Measurements from ENCODE around the gene ADARB1. TPM values are rescaled to one million over a fixed set of nuclear protein-coding genes. Genes with fewer than 3 reads are reported as not detected.
A peak's percentile ranks its signal among the peaks of the same experiment; 100 is the strongest.
"Not testable (repeated sequence)": the region's sequence is repeated elsewhere in the genome, so short reads cannot be mapped to it uniquely, and the experiment has no call there.

The ADARB1 gene
- polyA plus RNA-seq, 1 of the 3 experiments (the other 2 are of a cell fraction) = 7.8 TPM

GRCh38 chr21:45138199-45139002, 64.0 kb downstream of the ADARB1 start:
- no peak overlapping the region for H3K27ac ChIP-seq (ENCODE audit: low read depth in 2 of 2, low read length in 1 of 2)
- H3K4me1 ChIP-seq (ENCODE audit: control insufficient read depth in 1 of 2, insufficient read depth in 2 of 2, low read depth in 1 of 2, low read length in 1 of 2) = peaks cover 6 to 9% of the 10 kb centered on the region in 2 experiments; a peak in 3 of 4 replicates
- peaks cover 4% of the 10 kb centered on the region for H3F3A ChIP-seq (replicated peaks; ENCODE audit: insufficient read depth)
- H3K4me3 ChIP-seq (ENCODE audit: low read depth in 2 of 2, low read length in 1 of 2) = no peak overlapping the region
- H3K79me2 ChIP-seq (ENCODE audit: insufficient read depth) = no peaks in the 10 kb centered on the region
- peak; percentile 80 for DNase-seq
- H2AFZ ChIP-seq (ENCODE audit: low read depth) = no peak overlapping the region
- H3K27me3 ChIP-seq (ENCODE audit: insufficient read depth) = no peaks in the 10 kb centered on the region
- H3K9ac ChIP-seq = no peak overlapping the region
- no peaks in the 10 kb centered on the region for H3K36me3 ChIP-seq (replicated peaks in 1 of 2; ENCODE audit: control insufficient read depth in 1 of 2, insufficient read depth in 2 of 2, low read length in 1 of 2)
- no peaks in the 10 kb centered on the region for H3K9me2 ChIP-seq
- TF ChIP-seq POLR2AphosphoS5 (IDR thresholded peaks at IDR 0.05; ENCODE audit: low read depth, low read length) (no peak), REST (IDR thresholded peaks at IDR 0.05; ENCODE audit: low read depth, low read length) (no peak), SMC3 (IDR thresholded peaks at IDR 0.05; ENCODE audit: low read depth, low read length) (0 out of 2 replicates have a peak, but pooled peaks have one; percentile 7), RAD21 (IDR thresholded peaks at IDR 0.05; ENCODE audit: low read length) (0 out of 2 replicates have a peak, but pooled peaks have one; percentile 6), JUND (IDR thresholded peaks at IDR 0.05) (no peak), IRF3 (IDR thresholded peaks at IDR 0.05; ENCODE audit: low read depth, low read length) (no peak), ELF1 (IDR thresholded peaks at IDR 0.05) (no peak), CTCF (IDR thresholded peaks at IDR 0.05) (peak; percentile 87), MAX (IDR thresholded peaks at IDR 0.05; ENCODE audit: low read depth) (peak; percentile 46; the same call in 1 of the 2 replicates), PBX3 (IDR thresholded peaks at IDR 0.05) (no peak), SIN3A (IDR thresholded peaks at IDR 0.05; ENCODE audit: borderline replicate concordance, low read depth, low read length) (no peak)
- H3K4me2 ChIP-seq = no peak overlapping the region
- ChIA-PET CTCF (interaction anchor here (0.6 to 8.8 kb wide), 83 partner anchors 10 to 693 kb away, joined by 3 to 357 read pairs (median 5); partner anchors contain the start of genes ADARB1, POFUT2, PTTG1IP and SLX9), POLR2A (interaction anchor here (0.8 kb wide), 1 partner anchor 154 kb away, joined by 4 read pairs; no protein-coding TSS in a partner anchor)
- 68% methylated on average over 12 of the region's 12 CpGs for WGBS (ENCODE audit: low lambda C conversion rate)
- H3K9me3 ChIP-seq = no peaks in the 10 kb centered on the region
- no peaks in the 10 kb centered on the region for H4K20me1 ChIP-seq (ENCODE audit: insufficient read depth)

GRCh38 chr21:45139003-45139360, 64.6 kb downstream of the ADARB1 start:
- POLR2A ChIA-PET, H3K9ac ChIP-seq: not testable (repeated sequence)

More at GRCh38 chr21:45139003-45139360, 64.6 kb downstream of the ADARB1 start:
- H3K79me2 ChIP-seq (ENCODE audit: insufficient read depth); H3K27me3 ChIP-seq (ENCODE audit: insufficient read depth); H3K4me1 ChIP-seq (ENCODE audit: control insufficient read depth in 1 of 2, insufficient read depth in 2 of 2, low read depth in 1 of 2, low read length in 1 of 2); H3K36me3 ChIP-seq (replicated peaks in 1 of 2; ENCODE audit: control insufficient read depth in 1 of 2, insufficient read depth in 2 of 2, low read length in 1 of 2); H3K4me3 ChIP-seq (ENCODE audit: low read depth in 2 of 2, low read length in 1 of 2); H3K4me2 ChIP-seq; H2AFZ ChIP-seq (ENCODE audit: low read depth); H3K9me2 ChIP-seq; DNase-seq; H3F3A ChIP-seq (replicated peaks; ENCODE audit: insufficient read depth); H3K27ac ChIP-seq (ENCODE audit: low read depth in 2 of 2, low read length in 1 of 2); H3K9me3 ChIP-seq; H4K20me1 ChIP-seq (ENCODE audit: insufficient read depth): not testable (repeated sequence)
- WGBS (ENCODE audit: low lambda C conversion rate) = 96% methylated on average over 6 of the region's 7 CpGs
- CTCF ChIA-PET = interaction anchor here (0.6 to 8.8 kb wide), 52 partner anchors 11 to 845 kb away, joined by 3 to 357 read pairs (median 12); partner anchors contain the start of genes ADARB1, POFUT2, PTTG1IP and SLX9
